GM19324 (cell line): Measurements from ENCODE around the gene SLC7A1.

ENCODE experiments used
- ATAC-seq: cut with Tn5 transposase; IDR thresholded peaks from one replicate; pipeline ENCODE4 v1.9.1; 2021; ENCODE audit warnings: mild to moderate bottlenecking, moderate library complexity; ENCODE audit not compliant: unreplicated experiment, low FRiP score

Gene SLC7A1

GRCh38 chr13:29472332-29472961 is 123.0 kb downstream of the SLC7A1 start:
- no peak for ATAC-seq

GRCh38 chr13:29471551-29471950 is 123.9 kb downstream of the SLC7A1 start:
- no peak for ATAC-seq

DNA sequence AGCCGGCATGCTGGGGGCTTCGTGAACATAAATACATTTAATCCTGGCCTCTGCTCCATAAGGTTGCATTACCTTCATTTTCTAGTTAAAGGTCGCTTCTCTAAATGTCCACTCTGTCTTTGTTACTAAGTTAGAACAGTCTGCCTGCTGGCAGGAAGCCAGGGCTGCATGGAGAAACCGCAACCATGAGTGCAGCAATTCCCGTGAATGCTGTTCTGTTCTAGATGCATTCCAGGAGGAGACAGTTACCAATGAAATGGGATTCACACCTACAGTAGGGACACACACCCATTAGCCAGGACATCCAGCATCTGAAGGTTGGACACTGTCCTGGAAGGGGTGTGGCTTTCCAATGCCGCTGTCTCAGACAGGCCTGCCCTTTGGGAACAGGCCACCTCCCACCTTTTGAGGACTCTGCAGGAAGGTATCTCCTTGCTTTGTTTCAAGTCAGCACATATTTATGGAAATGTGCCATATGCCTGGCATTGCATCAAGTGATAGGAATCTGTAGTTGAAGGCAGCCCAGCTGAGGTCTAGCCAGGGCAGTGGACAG is 129.7 kb downstream of the SLC7A1 start:
- no peak for ATAC-seq

DNA sequence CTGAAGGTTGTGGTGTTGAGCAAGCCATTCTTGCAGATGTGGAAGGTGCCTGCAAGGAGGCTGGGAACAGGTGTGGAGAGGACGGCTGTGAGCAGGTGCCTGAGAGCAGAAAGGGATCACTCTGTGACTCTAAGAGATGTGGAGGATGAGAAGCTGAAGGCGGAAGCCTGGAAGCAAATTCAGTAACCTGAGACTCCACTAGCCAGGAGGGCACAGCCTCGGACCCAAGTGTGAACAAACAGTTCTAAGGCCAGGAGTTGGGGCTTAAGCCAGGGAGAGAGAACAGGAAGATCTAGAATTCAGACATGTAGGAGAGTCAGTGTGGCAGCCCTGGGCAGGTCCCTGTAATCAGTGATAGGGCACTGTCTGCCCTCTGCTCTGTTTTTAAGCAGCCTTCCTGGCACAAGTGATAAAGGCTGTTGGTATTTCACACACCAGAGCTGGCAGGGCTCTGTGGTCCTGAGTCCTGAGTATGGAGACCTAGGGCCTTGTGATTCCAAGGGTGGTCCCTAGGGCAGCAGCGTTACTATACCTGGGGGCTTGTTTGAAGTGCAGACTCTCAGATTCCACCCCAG is 131.3 kb downstream of the SLC7A1 start:
- ATAC-seq, result no peak

- no peak for ATAC-seq
Observed at GRCh38 chr13:29459813-29460355, 135.6 kb downstream of the SLC7A1 start.
